Pancreas (tissue), 10 donors: ENCODE results near the gene REV3L. TPM values are rescaled to one million over a fixed set of nuclear protein-coding genes. Genes with fewer than 3 reads are reported as not detected.

Experiments used
- ATAC-seq, 4 donors: fragments of 200-7000 bp; cut with Tn5 transposase; one replicate each; pipeline versions ENCODE4 v1.8.0 to v1.9.1; 2020; ENCODE audit warnings: mild to moderate bottlenecking in 4 of 4, moderate library complexity in 4 of 4
- DNase-seq, 6 donors: peaks; one replicate each; pipeline ENCODE4 v3.0.0-alpha.2; 2020
- FAIRE-seq: peaks from 2 replicates; lab custom pipeline; 2012; peaks lifted over from hg19 to GRCh38; lab: Jason Lieb, UNC
- H3K27ac ChIP-seq, 4 donors: fragments of 200-600 bp; sonication (generic); 1 replicate in 3 of 4; 2 replicates in 1 of 4; pipeline versions ENCODE4 v1.5.0 to v1.8.0; 2020
- H3K27me3 ChIP-seq, 4 donors: fragments of 200-600 bp; one replicate each; pipeline ENCODE4 v1.8.0; 2021
- H3K36me3 ChIP-seq, 3 donors: fragments of 200-600 bp; sonication (generic) in 1 of 3; one replicate each; pipeline versions ENCODE4 v1.5.0 to v1.8.0; 2020 to 2021
- H3K4me1 ChIP-seq, 3 donors: fragments of 200-600 bp; one replicate each; pipeline ENCODE4 v1.8.0; 2021
- H3K4me3 ChIP-seq, 4 donors: fragments of 200-600 bp; sonication (generic) in 2 of 4; one replicate each; pipeline versions ENCODE4 v1.5.0 to v1.8.0; 2020 to 2021
- H3K9me3 ChIP-seq, 4 donors: fragments of 200-600 bp; one replicate each; pipeline ENCODE4 v1.8.0; 2021
- CTCF ChIP-seq, 4 donors: fragments of 200-600 bp; sonication (generic) in 3 of 4; IDR thresholded peaks; one replicate each; pipeline versions ENCODE4 v1.5.0 to v1.8.0; 2021; ENCODE audit warnings: antibody characterized with exemption in 4 of 4
- WGBS, 2 donors: extraction: QIAGEN DNeasy Blood & Tissue Kit; methylation state at CpG; one replicate each; pipeline ENCODE4 v1.1.7; 2013; 5-methylcytosine and 5-hydroxymethylcytosine counted together
- intact Hi-C, 3 donors: fragments of 100-400 bp; cut with DNase I; formaldehyde crosslinking; loops; one replicate each; pipeline versions ENCODE4 v1.11.1 to v1.14.2; 2022
- polyA plus RNA-seq, 2 donors: library from polyadenylated mRNA; stranded (reverse); fragments of 200-250 nt; gene quantifications; one replicate each; pipeline ENCODE4 v1.2.3, GENCODE V29; 2013
- total RNA-seq, 6 donors: library from RNA; stranded (reverse); fragmentation: NEBNext Ultra II Directional in 4 of 6; extraction: Animal tissue kit (Norgen Biotek cat#: 25700) in 4 of 6; gene quantifications; one replicate each; pipeline versions ENCODE4 v1.2.1 to v1.2.4, GENCODE V29; 2021 to 2023
- donor health status: healthy with polysubstance abuse.
- donor health status: DM: no; HTN: no; CAD: no; lungs with moderate emphysema.
- donor health status: DM: no; HTN: no; CAD: no.
- donor health status: control.
- donor health status: control.
- donor health status: Bipolar disorder and iron deficiency.
- donor health status: DM: yes; HTN: yes; CAD: no.
- donor health status: DM: no; HTN: no; CAD: no.
- donor health status: DM: no; HTN: no; CAD: no.
- donor health status: DM: yes; HTN: yes; CAD: no.

Gene REV3L
- total and polyA plus RNA-seq, 8 donors = 6.9 to 22.0 (median 15.2) TPM

- 84 to 92% methylated on average over 1 of the region's 1 CpG for WGBS, 2 donors
Measured at GRCh38 chr6:111358454-111358853, 124.6 kb downstream of the REV3L start.

GRCh38 chr6:111357705-111358104, 125.3 kb downstream of the REV3L start:
- no peaks in the 10 kb centered on the region for H3K27me3 ChIP-seq
- no peak for ATAC-seq
- TF ChIP-seq CTCF (IDR thresholded peaks at IDR 0.05) = no peak
- H3K4me3 ChIP-seq = no peak overlapping the region
- DNase-seq = no peak
- peaks cover 0 to 11% (median 5%) of the 10 kb centered on the region in 3 donors for H3K36me3 ChIP-seq
- no peaks in the 10 kb centered on the region for H3K9me3 ChIP-seq
- peak overlapping the region in 1 of 4 donors; percentile 57 for H3K27ac ChIP-seq
- intact Hi-C loops = no loop called here
- peaks cover 0 to 14% (median 13%) of the 10 kb centered on the region in 3 donors for H3K4me1 ChIP-seq
- no peak for FAIRE-seq

More at GRCh38 chr6:111358454-111358853, 124.6 kb downstream of the REV3L start:
- no peak for FAIRE-seq
- H3K4me1 ChIP-seq = peaks cover 0 to 14% (median 13%) of the 10 kb centered on the region in 3 donors
- ATAC-seq = peak in 2 of 4 donors; percentile 36 to 52
- no peaks in the 10 kb centered on the region for H3K9me3 ChIP-seq
- H3K4me3 ChIP-seq = no peak overlapping the region
- intact Hi-C loops = no loop called here
- TF ChIP-seq CTCF (IDR thresholded peaks at IDR 0.05) = no peak
- peaks cover 0 to 11% (median 5%) of the 10 kb centered on the region in 3 donors for H3K36me3 ChIP-seq
- peak overlapping the region in 1 of 4 donors; percentile 57 for H3K27ac ChIP-seq
- DNase-seq = no peak
- H3K27me3 ChIP-seq = no peaks in the 10 kb centered on the region

- Histone ChIP-seq H3K4me1 (peaks cover 0 to 14% (median 13%) of the 10 kb centered on the region in 3 donors), H3K9me3 (no peaks in the 10 kb centered on the region), H3K36me3 (peaks cover 0 to 15% (median 5%) of the 10 kb centered on the region in 3 donors), H3K27ac (peak overlapping the region in 1 of 4 donors; percentile 57), H3K27me3 (no peaks in the 10 kb centered on the region), H3K4me3 (no peak overlapping the region)
- 47 to 79% methylated on average over 1 of the region's 1 CpG for WGBS, 2 donors
- ATAC-seq (peak; percentile 60 to 86 (median 70)), FAIRE-seq (no peak), DNase-seq (no peak)
- TF ChIP-seq CTCF (IDR thresholded peaks at IDR 0.05) = no peak
- intact Hi-C loops = no loop called here
Measured at GRCh38 chr6:111356551-111356950, 126.5 kb downstream of the REV3L start.

- no peak for ATAC-seq
- no peak for DNase-seq
- no peak for FAIRE-seq
Measured at GRCh38 chr6:111354758-111355555, 128.1 kb downstream of the REV3L start.

More at GRCh38 chr6:111354758-111355555, 128.1 kb downstream of the REV3L start:
- TF ChIP-seq CTCF (IDR thresholded peaks at IDR 0.05) = no peak
- peaks cover 0 to 14% (median 13%) of the 10 kb centered on the region in 3 donors for H3K4me1 ChIP-seq
- intact Hi-C loops = no loop called here
- WGBS, 2 donors = 91 to 93% methylated on average over 3 of the region's 3 CpGs
- no peak overlapping the region for H3K27ac ChIP-seq
- H3K9me3 ChIP-seq = no peaks in the 10 kb centered on the region
- peaks cover 0 to 21% (median 18%) of the 10 kb centered on the region in 3 donors for H3K36me3 ChIP-seq
- H3K4me3 ChIP-seq = no peak overlapping the region
- no peaks in the 10 kb centered on the region for H3K27me3 ChIP-seq
